GM23338 (cell line): ENCODE data around the gene HDAC9. TPM values are rescaled to one million over a fixed set of nuclear protein-coding genes. Genes with fewer than 3 reads are reported as not detected.

Experiments used
- ATAC-seq: fragments of 200-7000 bp; cut with Tn5 transposase; 3 replicates; pipeline ENCODE4 v1.9.1; 2020
- DNase-seq: peaks from one replicate; pipeline ENCODE4 v3.0.0-alpha.2; 2015; ENCODE audit warnings: low spot score
- H2AFZ ChIP-seq: fragments of 200-600 bp; sonication (generic); 2 replicates; pipeline ENCODE4 v1.8.0; 2016; ENCODE audit warnings: antibody characterized with exemption, mild to moderate bottlenecking, moderate library complexity
- H3F3A ChIP-seq: fragments of 200-600 bp; sonication (generic); replicated peaks from 2 replicates; pipeline ENCODE4 v1.8.0; 2017; ENCODE audit warnings: antibody characterized with exemption, mixed run types, low read depth
- H3K27ac ChIP-seq: fragments of 200-600 bp; sonication (generic); 2 replicates; pipeline ENCODE4 v1.6.1; 2016; ENCODE audit warnings: low read depth
- H3K27me3 ChIP-seq: fragments of 200-600 bp; sonication (generic); 2 replicates; pipeline ENCODE4 v1.8.0; 2016; ENCODE audit warnings: mild to moderate bottlenecking, mixed run types, moderate library complexity; ENCODE audit not compliant: insufficient read depth
- H3K36me3 ChIP-seq: fragments of 200-600 bp; sonication (generic); 2 replicates; pipeline ENCODE4 v1.8.0; 2016; ENCODE audit warnings: mild to moderate bottlenecking; ENCODE audit not compliant: insufficient read depth
- H3K4me1 ChIP-seq: fragments of 200-600 bp; sonication (generic); 2 replicates; pipeline ENCODE4 v1.8.0; 2016; ENCODE audit warnings: mild to moderate bottlenecking, moderate library complexity; ENCODE audit not compliant: insufficient read depth
- H3K4me2 ChIP-seq: fragments of 200-600 bp; sonication (generic); 2 replicates; pipeline ENCODE4 v1.7.1; 2017; ENCODE audit warnings: mixed run types
- H3K4me3 ChIP-seq: fragments of 200-600 bp; sonication (generic); 2 replicates; pipeline ENCODE4 v1.6.1; 2016; ENCODE audit warnings: mixed run types
- H3K79me2 ChIP-seq: fragments of 200-600 bp; sonication (generic); replicated peaks from 2 replicates; pipeline ENCODE4 v1.8.0; 2017; ENCODE audit warnings: mild to moderate bottlenecking; ENCODE audit not compliant: insufficient read depth
- H3K9me2 ChIP-seq: fragments of 200-600 bp; sonication (generic); 2 replicates; pipeline ENCODE4 v1.8.0; 2017; ENCODE audit not compliant: insufficient read depth
- H4K20me1 ChIP-seq: fragments of 200-600 bp; sonication (generic); replicated peaks from 2 replicates; pipeline ENCODE4 v1.8.0; 2017; ENCODE audit warnings: mild to moderate bottlenecking; ENCODE audit not compliant: insufficient read depth
- H3K27ac Mint-ChIP-seq: 2 replicates; pipeline ENCODE4 v1.8.0; 2020; ENCODE audit warnings: inconsistent platforms, mild to moderate bottlenecking, moderate library complexity, mixed read lengths
- H3K27me3 Mint-ChIP-seq: 3 replicates; pipeline ENCODE4 v1.8.0; 2022; ENCODE audit warnings: low read depth, mild to moderate bottlenecking, moderate library complexity, mixed read lengths, inconsistent platforms; ENCODE audit not compliant: insufficient read depth, poor library complexity
- H3K36me3 Mint-ChIP-seq: 3 replicates; pipeline ENCODE4 v1.8.0; 2021; ENCODE audit warnings: low read depth, mild to moderate bottlenecking, inconsistent platforms, moderate library complexity, mixed read lengths
- H3K4me1 Mint-ChIP-seq: 3 replicates; pipeline ENCODE4 v1.8.0; 2020; ENCODE audit warnings: mild to moderate bottlenecking, inconsistent platforms, mixed read lengths
- H3K4me3 Mint-ChIP-seq: 3 replicates; pipeline ENCODE4 v1.8.0; 2021; ENCODE audit warnings: moderate library complexity, mild to moderate bottlenecking, inconsistent platforms, mixed read lengths
- H3K9me3 Mint-ChIP-seq: 3 replicates; pipeline ENCODE4 v1.8.0; 2020; ENCODE audit warnings: moderate library complexity, mild to moderate bottlenecking, inconsistent platforms, mixed read lengths
- EZH2 ChIP-seq: fragments of 200-600 bp; sonication (generic); IDR thresholded peaks from one replicate; pipeline ENCODE4 v1.8.0; 2017; ENCODE audit warnings: antibody characterized with exemption, mild to moderate bottlenecking, low read depth; ENCODE audit not compliant: unreplicated experiment
- JUNB ChIP-seq: IDR thresholded peaks from one replicate; pipeline ENCODE4 v1.6.1; 2016; ENCODE audit warnings: antibody characterized with exemption; ENCODE audit not compliant: unreplicated experiment
- NANOG ChIP-seq: IDR thresholded peaks from 2 replicates; pipeline ENCODE4 v1.6.1; 2016; ENCODE audit warnings: antibody characterized with exemption, borderline replicate concordance
- POLR2AphosphoS5 ChIP-seq: IDR thresholded peaks from 2 replicates; pipeline ENCODE4 v1.6.1; 2016; ENCODE audit warnings: antibody characterized with exemption, low read depth
- STAT1 ChIP-seq: IDR thresholded peaks from one replicate; pipeline ENCODE4 v1.6.1; 2016; ENCODE audit warnings: antibody characterized with exemption; ENCODE audit not compliant: unreplicated experiment
- ZNF114 ChIP-seq: fragments of 250-450 bp; sonication (Bioruptor Pico); IDR thresholded peaks from 2 replicates; pipeline ENCODE4 v1.5.0; 2020; ENCODE audit warnings: mild to moderate bottlenecking, moderate library complexity
- ZNF331 ChIP-seq: fragments of 250-450 bp; sonication (Bioruptor Pico); IDR thresholded peaks from 2 replicates; pipeline ENCODE4 v1.5.0; 2020; ENCODE audit warnings: low read depth, mild to moderate bottlenecking, moderate library complexity
- polyA plus RNA-seq: library from polyadenylated mRNA; unstranded; fragments of >200 nt; fragmentation: Nextera tagmentation; extraction: Ambion mirVana; gene quantifications from 2 replicates; pipeline ENCODE4 v1.2.1, GENCODE V29; 2016
- total RNA-seq: library from RNA; depleted of rRNA; stranded (reverse); fragments of >200 nt; shearing (Covaris generic); gene quantifications from 2 replicates; pipeline ENCODE4 v1.2.3, GENCODE V29; 2014
- TF ChIP-seq, protein P1 (sequence below), 2 experiments: fragments of 200-600 bp in 1 of 2; sonication (generic) in 1 of 2; conservative IDR thresholded peaks; 2 replicates each; pipeline versions ENCODE4 v1.5.1 to v1.6.1; 2016 to 2017; ENCODE audit warnings: antibody characterized with exemption in 2 of 2, low read depth in 2 of 2, mild to moderate bottlenecking in 2 of 2, moderate library complexity in 1 of 2
- TF ChIP-seq, protein P2 (sequence below): IDR thresholded peaks from 2 replicates; pipeline ENCODE4 v1.6.1; 2016; ENCODE audit warnings: antibody characterized with exemption
- TF ChIP-seq, protein P3 (sequence below): fragments of 250-450 bp; sonication (Bioruptor Pico); IDR thresholded peaks from 2 replicates; pipeline ENCODE4 v1.5.0; 2020; ENCODE audit warnings: mild to moderate bottlenecking, moderate library complexity

The HDAC9 gene
- total and polyA plus RNA-seq, 2 experiments from 2014 or later: 8.3 to 18.5 TPM

DNA sequence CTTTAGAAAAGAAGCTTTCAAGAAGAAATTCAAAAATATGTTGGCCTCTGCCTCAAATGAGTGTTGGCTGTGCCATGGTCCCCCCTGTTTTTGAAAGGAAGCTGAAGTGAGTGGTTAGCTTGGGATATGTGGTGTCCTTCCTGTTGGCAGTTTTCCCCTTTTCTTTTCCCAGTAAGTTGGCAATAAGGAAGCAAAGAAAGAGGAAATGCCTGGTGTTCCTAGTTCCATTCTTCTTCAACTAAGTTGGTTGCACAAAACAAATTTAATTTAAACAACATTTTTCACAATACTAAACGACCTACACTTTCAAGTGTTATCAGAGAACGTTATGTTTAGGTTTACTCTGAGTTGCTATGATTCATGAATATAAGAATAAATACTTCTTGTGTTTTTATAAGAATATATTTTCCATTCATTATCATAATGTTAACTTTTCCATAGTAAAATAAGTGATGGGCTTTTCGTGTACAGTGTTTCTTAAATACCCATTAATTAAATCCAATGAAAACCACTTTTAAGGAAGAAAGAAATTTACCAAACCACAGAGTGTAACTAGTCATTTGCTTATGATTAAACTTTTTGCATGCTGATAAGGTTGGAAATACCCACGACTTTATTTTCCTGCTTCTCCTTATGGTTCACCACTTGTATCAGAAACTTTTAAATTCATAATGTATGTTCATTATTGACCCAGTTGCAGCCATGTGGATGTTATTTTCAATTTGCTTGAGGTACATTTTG, 7.7 kb downstream of the HDAC9 start:
- no peaks in the 10 kb centered on the region for H3K9me2 ChIP-seq
- DNase-seq: no peak
- Mint-ChIP-seq H3K36me3 (no peaks in the 10 kb centered on the region; the same call in 2 of the 3 replicates), H3K4me1 (peaks cover 36% of the 10 kb centered on the region), H3K4me3 (no peak overlapping the region), H3K27ac (no peak overlapping the region; the same call in 1 of the 2 replicates), H3K27me3 (no peaks in the 10 kb centered on the region), H3K9me3 (no peaks in the 10 kb centered on the region)
- H3K27ac ChIP-seq: no peak overlapping the region
- TF ChIP-seq, protein P1, sequence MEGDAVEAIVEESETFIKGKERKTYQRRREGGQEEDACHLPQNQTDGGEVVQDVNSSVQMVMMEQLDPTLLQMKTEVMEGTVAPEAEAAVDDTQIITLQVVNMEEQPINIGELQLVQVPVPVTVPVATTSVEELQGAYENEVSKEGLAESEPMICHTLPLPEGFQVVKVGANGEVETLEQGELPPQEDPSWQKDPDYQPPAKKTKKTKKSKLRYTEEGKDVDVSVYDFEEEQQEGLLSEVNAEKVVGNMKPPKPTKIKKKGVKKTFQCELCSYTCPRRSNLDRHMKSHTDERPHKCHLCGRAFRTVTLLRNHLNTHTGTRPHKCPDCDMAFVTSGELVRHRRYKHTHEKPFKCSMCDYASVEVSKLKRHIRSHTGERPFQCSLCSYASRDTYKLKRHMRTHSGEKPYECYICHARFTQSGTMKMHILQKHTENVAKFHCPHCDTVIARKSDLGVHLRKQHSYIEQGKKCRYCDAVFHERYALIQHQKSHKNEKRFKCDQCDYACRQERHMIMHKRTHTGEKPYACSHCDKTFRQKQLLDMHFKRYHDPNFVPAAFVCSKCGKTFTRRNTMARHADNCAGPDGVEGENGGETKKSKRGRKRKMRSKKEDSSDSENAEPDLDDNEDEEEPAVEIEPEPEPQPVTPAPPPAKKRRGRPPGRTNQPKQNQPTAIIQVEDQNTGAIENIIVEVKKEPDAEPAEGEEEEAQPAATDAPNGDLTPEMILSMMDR (conservative IDR thresholded peaks at IDR 0.05; ENCODE audit: low read depth in 2 of 2): no peak
- TF ChIP-seq JUNB: no peak
- TF ChIP-seq, protein P2, sequence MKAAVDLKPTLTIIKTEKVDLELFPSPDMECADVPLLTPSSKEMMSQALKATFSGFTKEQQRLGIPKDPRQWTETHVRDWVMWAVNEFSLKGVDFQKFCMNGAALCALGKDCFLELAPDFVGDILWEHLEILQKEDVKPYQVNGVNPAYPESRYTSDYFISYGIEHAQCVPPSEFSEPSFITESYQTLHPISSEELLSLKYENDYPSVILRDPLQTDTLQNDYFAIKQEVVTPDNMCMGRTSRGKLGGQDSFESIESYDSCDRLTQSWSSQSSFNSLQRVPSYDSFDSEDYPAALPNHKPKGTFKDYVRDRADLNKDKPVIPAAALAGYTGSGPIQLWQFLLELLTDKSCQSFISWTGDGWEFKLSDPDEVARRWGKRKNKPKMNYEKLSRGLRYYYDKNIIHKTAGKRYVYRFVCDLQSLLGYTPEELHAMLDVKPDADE: no peak
- H3K4me2 ChIP-seq: no peak overlapping the region
- H3K27me3 ChIP-seq: no peaks in the 10 kb centered on the region
- no peak for ATAC-seq
- no peaks in the 10 kb centered on the region for H3F3A ChIP-seq
- no peaks in the 10 kb centered on the region for H4K20me1 ChIP-seq
- no peak overlapping the region for H2AFZ ChIP-seq
- H3K79me2 ChIP-seq: no peaks in the 10 kb centered on the region
- no peak overlapping the region for H3K4me3 ChIP-seq
- no peaks in the 10 kb centered on the region for H3K4me1 ChIP-seq
- H3K36me3 ChIP-seq: no peaks in the 10 kb centered on the region

DNA sequence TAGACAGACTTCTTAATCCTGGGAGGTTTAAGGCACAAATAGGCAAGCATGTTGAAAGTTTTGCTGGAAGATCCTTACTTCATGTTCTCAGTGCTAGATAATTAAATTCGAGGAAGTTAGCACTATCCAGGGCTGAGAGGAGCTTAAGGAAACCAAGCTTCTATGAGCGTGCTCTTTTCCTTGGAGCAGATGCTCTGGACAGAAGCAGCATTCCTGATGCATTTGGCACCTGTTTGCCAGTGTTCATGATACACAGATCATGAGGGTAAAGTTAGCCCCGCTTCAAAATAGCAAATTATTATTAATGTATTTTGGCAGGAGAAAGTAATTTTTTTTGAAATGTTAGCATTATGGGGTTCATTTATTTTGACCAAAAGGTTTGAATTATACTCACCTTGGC, 9.4 kb downstream of the HDAC9 start:
- Histone ChIP-seq H3K27ac (no peak overlapping the region), H3K4me2 (no peak overlapping the region), H3K9me2 (no peaks in the 10 kb centered on the region), H2AFZ (no peak overlapping the region), H3F3A (no peaks in the 10 kb centered on the region), H3K79me2 (no peaks in the 10 kb centered on the region), H3K4me1 (peaks cover 7% of the 10 kb centered on the region; the same call in 1 of the 2 replicates), H3K4me3 (no peak overlapping the region), H3K27me3 (no peaks in the 10 kb centered on the region), H4K20me1 (no peaks in the 10 kb centered on the region), H3K36me3 (no peaks in the 10 kb centered on the region)
- DNase-seq (no peak), ATAC-seq (peak; percentile 32; the same call in 2 of the 3 replicates)
- H3K4me3 Mint-ChIP-seq: no peak overlapping the region
- H3K4me1 Mint-ChIP-seq: peaks cover 42% of the 10 kb centered on the region
- no peaks in the 10 kb centered on the region for H3K9me3 Mint-ChIP-seq
- H3K27me3 Mint-ChIP-seq: no peaks in the 10 kb centered on the region
- peak overlapping the region; percentile 14; the same call in 1 of the 2 replicates for H3K27ac Mint-ChIP-seq
- TF ChIP-seq ZNF331 (CRISPR knock-in tag) (no peak), ZNF114 (CRISPR knock-in tag) (no peak), NANOG (no peak), EZH2 (no peak), POLR2AphosphoS5 (no peak), STAT1 (no peak)
- TF ChIP-seq, protein P3, sequence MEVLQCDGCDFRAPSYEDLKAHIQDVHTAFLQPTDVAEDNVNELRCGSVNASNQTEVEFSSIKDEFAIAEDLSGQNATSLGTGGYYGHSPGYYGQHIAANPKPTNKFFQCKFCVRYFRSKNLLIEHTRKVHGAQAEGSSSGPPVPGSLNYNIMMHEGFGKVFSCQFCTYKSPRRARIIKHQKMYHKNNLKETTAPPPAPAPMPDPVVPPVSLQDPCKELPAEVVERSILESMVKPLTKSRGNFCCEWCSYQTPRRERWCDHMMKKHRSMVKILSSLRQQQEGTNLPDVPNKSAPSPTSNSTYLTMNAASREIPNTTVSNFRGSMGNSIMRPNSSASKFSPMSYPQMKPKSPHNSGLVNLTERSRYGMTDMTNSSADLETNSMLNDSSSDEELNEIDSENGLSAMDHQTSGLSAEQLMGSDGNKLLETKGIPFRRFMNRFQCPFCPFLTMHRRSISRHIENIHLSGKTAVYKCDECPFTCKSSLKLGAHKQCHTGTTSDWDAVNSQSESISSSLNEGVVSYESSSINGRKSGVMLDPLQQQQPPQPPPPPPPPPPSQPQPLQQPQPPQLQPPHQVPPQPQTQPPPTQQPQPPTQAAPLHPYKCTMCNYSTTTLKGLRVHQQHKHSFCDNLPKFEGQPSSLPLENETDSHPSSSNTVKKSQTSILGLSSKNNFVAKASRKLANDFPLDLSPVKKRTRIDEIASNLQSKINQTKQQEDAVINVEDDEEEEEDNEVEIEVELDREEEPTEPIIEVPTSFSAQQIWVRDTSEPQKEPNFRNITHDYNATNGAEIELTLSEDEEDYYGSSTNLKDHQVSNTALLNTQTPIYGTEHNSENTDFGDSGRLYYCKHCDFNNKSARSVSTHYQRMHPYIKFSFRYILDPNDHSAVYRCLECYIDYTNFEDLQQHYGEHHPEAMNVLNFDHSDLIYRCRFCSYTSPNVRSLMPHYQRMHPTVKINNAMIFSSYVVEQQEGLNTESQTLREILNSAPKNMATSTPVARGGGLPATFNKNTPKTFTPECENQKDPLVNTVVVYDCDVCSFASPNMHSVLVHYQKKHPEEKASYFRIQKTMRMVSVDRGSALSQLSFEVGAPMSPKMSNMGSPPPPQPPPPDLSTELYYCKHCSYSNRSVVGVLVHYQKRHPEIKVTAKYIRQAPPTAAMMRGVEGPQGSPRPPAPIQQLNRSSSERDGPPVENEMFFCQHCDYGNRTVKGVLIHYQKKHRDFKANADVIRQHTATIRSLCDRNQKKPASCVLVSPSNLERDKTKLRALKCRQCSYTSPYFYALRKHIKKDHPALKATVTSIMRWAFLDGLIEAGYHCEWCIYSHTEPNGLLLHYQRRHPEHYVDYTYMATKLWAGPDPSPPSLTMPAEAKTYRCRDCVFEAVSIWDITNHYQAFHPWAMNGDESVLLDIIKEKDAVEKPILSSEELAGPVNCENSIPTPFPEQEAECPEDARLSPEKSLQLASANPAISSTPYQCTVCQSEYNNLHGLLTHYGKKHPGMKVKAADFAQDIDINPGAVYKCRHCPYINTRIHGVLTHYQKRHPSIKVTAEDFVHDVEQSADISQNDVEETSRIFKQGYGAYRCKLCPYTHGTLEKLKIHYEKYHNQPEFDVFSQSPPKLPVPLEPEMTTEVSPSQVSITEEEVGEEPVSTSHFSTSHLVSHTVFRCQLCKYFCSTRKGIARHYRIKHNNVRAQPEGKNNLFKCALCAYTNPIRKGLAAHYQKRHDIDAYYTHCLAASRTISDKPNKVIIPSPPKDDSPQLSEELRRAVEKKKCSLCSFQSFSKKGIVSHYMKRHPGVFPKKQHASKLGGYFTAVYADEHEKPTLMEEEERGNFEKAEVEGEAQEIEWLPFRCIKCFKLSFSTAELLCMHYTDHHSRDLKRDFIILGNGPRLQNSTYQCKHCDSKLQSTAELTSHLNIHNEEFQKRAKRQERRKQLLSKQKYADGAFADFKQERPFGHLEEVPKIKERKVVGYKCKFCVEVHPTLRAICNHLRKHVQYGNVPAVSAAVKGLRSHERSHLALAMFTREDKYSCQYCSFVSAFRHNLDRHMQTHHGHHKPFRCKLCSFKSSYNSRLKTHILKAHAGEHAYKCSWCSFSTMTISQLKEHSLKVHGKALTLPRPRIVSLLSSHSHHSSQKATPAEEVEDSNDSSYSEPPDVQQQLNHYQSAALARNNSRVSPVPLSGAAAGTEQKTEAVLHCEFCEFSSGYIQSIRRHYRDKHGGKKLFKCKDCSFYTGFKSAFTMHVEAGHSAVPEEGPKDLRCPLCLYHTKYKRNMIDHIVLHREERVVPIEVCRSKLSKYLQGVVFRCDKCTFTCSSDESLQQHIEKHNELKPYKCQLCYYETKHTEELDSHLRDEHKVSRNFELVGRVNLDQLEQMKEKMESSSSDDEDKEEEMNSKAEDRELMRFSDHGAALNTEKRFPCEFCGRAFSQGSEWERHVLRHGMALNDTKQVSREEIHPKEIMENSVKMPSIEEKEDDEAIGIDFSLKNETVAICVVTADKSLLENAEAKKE (CRISPR knock-in tag): no peak
- TF ChIP-seq, protein P2: no peak
- no peaks in the 10 kb centered on the region; the same call in 2 of the 3 replicates for H3K36me3 Mint-ChIP-seq
